KG1 (cell line): ENCODE measurements around the gene TBC1D2.

Experiments used
- DNase-seq: peaks from one replicate; lab custom pipeline; 2025; lab: John Stamatoyannopoulos, UW

TBC1D2 gene

GRCh38 chr9:98164912-98165311 is 90.5 kb downstream of the TBC1D2 start:
- DNase-seq: no peak

DNA sequence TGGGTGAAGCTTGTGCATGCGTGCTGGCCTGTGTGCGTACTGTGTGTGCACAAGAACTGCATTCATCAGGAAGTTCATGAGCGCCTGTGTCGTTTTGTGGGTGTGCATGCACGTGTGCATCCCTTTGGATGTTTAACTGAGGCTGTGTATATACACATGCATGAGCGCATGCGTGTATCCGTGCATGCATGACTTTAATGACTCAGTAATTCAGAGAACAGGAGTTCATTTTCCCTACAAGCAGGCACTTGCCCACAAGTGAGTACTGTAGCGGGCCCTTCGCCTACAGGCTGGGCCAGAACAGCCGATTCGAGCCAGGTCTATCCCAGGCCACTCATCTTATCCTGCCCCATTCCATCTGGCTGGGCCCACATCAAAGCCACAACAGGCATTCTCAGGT is 92.8 kb downstream of the TBC1D2 start:
- no peak for DNase-seq

DNA sequence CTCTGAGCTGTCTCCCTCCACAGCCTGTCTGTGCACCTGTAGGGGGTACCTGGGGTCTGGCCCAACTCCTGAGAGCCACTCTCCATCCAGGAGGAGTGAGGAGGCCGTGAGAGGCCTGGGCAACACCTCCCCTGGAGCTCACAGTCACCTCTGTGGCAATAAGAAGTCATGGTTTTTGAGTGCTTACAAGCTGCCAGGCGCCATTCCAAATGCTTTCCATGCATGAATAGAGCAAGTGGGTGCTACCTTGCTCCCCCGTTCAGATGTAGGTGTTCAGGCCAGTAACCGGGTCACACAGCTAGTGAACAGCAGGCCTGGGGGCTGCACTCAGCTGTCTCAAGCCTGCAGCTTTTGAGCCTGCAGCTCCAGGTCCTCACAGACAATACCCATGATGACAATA is 93.6 kb downstream of the TBC1D2 start:
- DNase-seq: no peak

GRCh38 chr9:98159790-98160189 is 95.7 kb downstream of the TBC1D2 start:
- DNase-seq: no peak

DNA sequence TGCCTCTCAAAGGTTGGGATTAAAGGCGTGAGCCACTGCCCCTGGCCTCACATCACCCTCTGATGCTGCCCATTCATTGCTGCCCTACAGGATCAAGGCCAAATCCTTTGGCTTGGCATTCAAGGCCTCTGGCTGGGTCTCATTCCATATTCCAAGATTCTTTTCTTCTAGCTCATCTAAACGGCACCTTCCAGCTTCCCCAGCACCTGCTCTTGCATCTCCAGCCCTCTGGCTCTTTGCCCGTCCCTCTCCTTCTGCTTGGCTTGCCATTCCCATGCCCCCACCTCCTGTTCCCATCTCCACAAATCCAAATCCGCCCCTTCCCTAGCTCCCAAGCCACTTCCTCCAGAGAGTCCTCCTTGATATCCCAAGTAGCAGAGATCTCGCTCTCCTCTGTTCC is 96.1 kb downstream of the TBC1D2 start:
- no peak for DNase-seq

DNA sequence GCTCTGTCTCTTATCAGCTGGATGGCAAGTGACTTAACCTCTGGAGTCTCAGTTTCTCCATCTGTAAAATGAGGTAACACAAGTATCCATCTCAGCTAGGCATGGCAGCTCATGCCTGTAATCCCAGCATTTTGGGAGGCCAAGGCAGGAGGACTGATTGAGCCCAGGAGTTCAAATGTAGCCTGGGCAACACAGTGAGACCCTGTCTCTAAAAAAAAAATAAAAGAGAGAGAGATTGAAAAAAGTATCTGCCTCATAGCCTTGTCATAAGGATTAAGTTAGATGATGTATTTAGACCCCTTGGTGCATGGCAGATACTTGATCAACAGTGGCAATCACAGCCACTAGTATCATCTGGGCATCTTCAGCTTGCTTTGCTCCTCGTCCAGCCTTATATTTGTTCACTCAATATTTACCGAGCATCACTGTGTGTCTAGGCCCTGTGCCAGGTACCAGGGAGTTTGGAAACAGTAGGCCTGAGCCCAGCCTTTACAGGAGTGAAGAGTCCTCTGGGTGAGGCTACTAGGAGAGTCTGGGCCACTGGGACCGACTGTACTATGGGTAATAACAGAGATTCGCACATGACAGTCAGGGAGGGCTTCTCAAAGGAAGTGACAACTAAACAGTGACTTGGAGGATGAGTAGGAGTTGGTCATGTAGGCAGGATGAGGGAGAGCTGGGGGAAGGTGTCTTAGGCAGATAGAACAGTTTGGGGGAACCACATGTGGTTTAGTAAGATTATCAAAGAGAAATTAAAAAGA is 97.2 kb downstream of the TBC1D2 start:
- no peak for DNase-seq

DNA sequence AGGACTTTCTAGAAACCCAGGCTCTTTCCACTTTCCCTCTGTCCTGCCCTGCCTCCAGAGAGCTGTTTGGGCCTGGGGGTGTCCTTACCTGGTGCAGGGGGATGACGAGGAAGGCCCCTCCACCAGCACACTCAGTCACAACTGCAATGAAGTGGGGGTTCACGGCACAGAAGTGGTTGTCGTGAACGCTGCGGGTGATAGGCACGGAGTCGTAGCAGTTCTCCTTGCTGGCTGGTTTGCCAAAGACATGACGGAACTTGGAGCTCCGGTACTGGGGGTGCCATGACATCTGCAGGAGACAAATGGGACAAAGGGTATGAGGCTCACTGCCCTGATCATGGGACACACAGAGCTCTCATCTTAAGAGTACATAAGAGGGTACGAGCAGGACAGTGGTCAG is 98.1 kb downstream of the TBC1D2 start:
- DNase-seq: no peak

- no peak for DNase-seq
These were observed 100.8 kb downstream of the TBC1D2 start for GRCh38 chr9:98154678-98155077.

- DNase-seq: no peak
These were observed 102.9 kb downstream of the TBC1D2 start for GRCh38 chr9:98152526-98152925.

GRCh38 chr9:98150721-98151120 is 104.7 kb downstream of the TBC1D2 start:
- DNase-seq: no peak

DNA sequence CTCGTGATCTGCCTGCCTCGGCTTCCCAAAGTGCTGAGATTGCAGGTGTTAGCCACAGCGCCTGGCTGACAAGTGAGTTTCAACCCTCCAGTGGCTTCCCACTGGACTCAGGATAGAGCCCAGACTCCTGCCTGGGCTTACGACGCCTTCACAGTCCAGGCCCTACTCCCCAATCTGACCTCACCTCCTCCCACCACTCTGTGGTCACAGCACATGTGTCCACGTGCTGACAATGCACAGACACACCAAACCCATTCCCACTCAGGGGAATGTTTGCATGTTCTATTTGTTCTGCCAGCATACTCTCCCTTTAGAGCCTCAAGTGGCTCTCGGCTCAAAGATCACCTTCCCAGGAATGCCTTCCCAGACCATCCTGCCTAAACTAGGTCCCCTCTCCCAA is 105.3 kb downstream of the TBC1D2 start:
- no peak for DNase-seq

- DNase-seq: no peak
These were observed 106.0 kb downstream of the TBC1D2 start for GRCh38 chr9:98149422-98149821.
